GM23248 (cell line): ENCODE measurements around the gene TTC3.

Experiments
- EZH2 ChIP-seq: fragments of 200-600 bp; sonication (generic); IDR thresholded peaks from 2 replicates; pipeline ENCODE4 v1.6.1; 2018; ENCODE audit warnings: antibody characterized with exemption, mild to moderate bottlenecking; ENCODE audit not compliant: insufficient read depth, poor library complexity, severe bottlenecking
- EZH2phosphoT487 ChIP-seq: fragments of 200-600 bp; sonication (generic); IDR thresholded peaks from 2 replicates; pipeline ENCODE4 v1.6.1; 2018; ENCODE audit warnings: antibody characterized with exemption, moderate library complexity, mild to moderate bottlenecking, low read depth; ENCODE audit not compliant: insufficient read depth

- TF ChIP-seq EZH2: no peak
- TF ChIP-seq EZH2phosphoT487: no peak
Measured at GRCh38 chr21:37192019-37192418, 119.0 kb downstream of the TTC3 start.
